Iris pigment epithelial cell (primary cell): ENCODE data around the gene ATE1.

Experiments used
- DNase-seq: peaks from one replicate; pipeline ENCODE4 v3.0.0-alpha.2; 2011; ENCODE audit warnings: low read depth

The ATE1 gene

GRCh38 chr10:121694327-121694965 is 233.4 kb downstream of the ATE1 start:
- no peak for DNase-seq

- no peak for DNase-seq
Observed at GRCh38 chr10:121692626-121693025, 235.2 kb downstream of the ATE1 start.

- no peak for DNase-seq
Observed at GRCh38 chr10:121690970-121691369, 236.9 kb downstream of the ATE1 start.
